Lung (tissue), 12 donors: Measurements from ENCODE around the gene TKTL1. TPM values are rescaled to one million over a fixed set of nuclear protein-coding genes. Genes with fewer than 3 reads are reported as not detected.

ENCODE experiments used
- ATAC-seq: fragments of 200-7000 bp; cut with Tn5 transposase; one replicate; pipeline ENCODE4 v1.9.1; 2020; ENCODE audit warnings: moderate number of reproducible peaks; ENCODE audit not compliant: insufficient read depth, low FRiP score
- DNase-seq, 3 donors: peaks; one replicate each; pipeline ENCODE4 v3.0.0-alpha.2; 2013 to 2017
- H3K27ac ChIP-seq, 2 donors: one replicate each; pipeline ENCODE4 v1.5.1; 2013; ENCODE audit warnings: mild to moderate bottlenecking in 2 of 2, moderate library complexity in 2 of 2, control low read depth in 1 of 2, inconsistent platforms in 1 of 2, low read depth in 1 of 2, low read length in 1 of 2
- H3K27me3 ChIP-seq, 3 donors: one replicate each; pipeline ENCODE4 v1.5.1; 2013; ENCODE audit warnings: low read length in 2 of 3; ENCODE audit not compliant: control insufficient read depth in 3 of 3, insufficient read depth in 3 of 3
- H3K36me3 ChIP-seq, 4 donors: one replicate each; pipeline ENCODE4 v1.5.1; 2013; ENCODE audit warnings: low read length in 4 of 4, mild to moderate bottlenecking in 1 of 4, moderate library complexity in 1 of 4; ENCODE audit not compliant: control insufficient read depth in 4 of 4, insufficient read depth in 4 of 4
- H3K4me1 ChIP-seq, 5 donors: one replicate each; pipeline ENCODE4 v1.5.1; 2013; ENCODE audit warnings: low read length in 5 of 5, mild to moderate bottlenecking in 2 of 5, moderate library complexity in 1 of 5; ENCODE audit not compliant: control insufficient read depth in 5 of 5, insufficient read depth in 5 of 5
- H3K4me3 ChIP-seq: one replicate; pipeline ENCODE4 v1.5.1; 2013; ENCODE audit warnings: mild to moderate bottlenecking, control low read depth, moderate library complexity
- H3K9ac ChIP-seq, 2 donors: one replicate each; pipeline ENCODE4 v1.5.1; 2013; ENCODE audit warnings: low read length in 2 of 2, control low read depth in 1 of 2; ENCODE audit not compliant: insufficient read depth in 1 of 2
- H3K9me3 ChIP-seq, 4 donors: one replicate each; pipeline ENCODE4 v1.5.1; 2013; ENCODE audit warnings: low read length in 3 of 4, mild to moderate bottlenecking in 1 of 4, moderate library complexity in 1 of 4; ENCODE audit not compliant: control insufficient read depth in 4 of 4, insufficient read depth in 3 of 4
- WGBS, 2 donors: extraction: QIAGEN DNeasy Blood & Tissue Kit; methylation state at CpG; one replicate each; pipeline ENCODE4 v1.1.7; 2013; 5-methylcytosine and 5-hydroxymethylcytosine counted together
- polyA plus RNA-seq, 2 donors: library from polyadenylated mRNA; stranded (reverse); fragments of 200-250 nt; gene quantifications; one replicate each; pipeline ENCODE4 v1.2.1, GENCODE V29; 2013
- total RNA-seq, 2 donors: library from RNA; depleted of rRNA in 1 of 2; stranded (reverse); fragments of >200 nt in 1 of 2; gene quantifications; one replicate each; pipeline ENCODE4 v1.2.1, GENCODE V29; 2014 to 2021
- TF ChIP-seq, protein P1 (sequence below): IDR thresholded peaks from 2 replicates; pipeline ENCODE4 v1.5.1; 2012; ENCODE audit warnings: mild to moderate bottlenecking; ENCODE audit errors: control extremely low read depth, extremely low read depth
- donor health status: control.
- donor health status: control.
- donor health status: Bipolar disorder and iron deficiency.
- donor health status: healthy.
- donor health status: DM: yes; HTN: yes; CAD: no.

TKTL1 gene
- total and polyA plus RNA-seq, 4 donors: 0.18 to 1.5 (median 0.54) TPM; not detected in 1

DNA sequence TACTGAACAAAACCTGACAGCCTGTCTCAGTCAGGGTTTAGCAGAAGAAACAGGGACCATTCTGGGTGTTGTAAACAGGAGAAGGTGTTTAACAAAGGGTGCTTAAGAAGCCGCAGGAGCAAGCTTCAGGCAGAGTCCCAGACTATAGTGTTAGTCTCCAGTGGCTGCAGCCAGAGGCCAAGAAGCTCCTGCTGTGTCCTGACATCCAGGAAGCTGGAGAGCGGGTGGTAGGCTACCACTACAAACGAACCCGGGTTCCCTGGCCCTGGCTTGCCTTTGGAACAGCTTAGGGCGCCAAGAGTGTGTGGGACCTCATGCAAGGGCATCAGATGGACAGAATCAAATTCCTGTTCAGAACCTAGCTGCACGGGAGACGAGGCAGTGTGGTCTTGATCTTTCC lies 27.9 kb downstream of the TKTL1 start:
- DNase-seq (no peak), ATAC-seq (no peak)
- Histone ChIP-seq H3K9me3 (no peaks in the 10 kb centered on the region), H3K9ac (no peak overlapping the region), H3K4me1 (peaks cover 0 to 24% (median 0%) of the 10 kb centered on the region in 5 donors), H3K27ac (no peak overlapping the region), H3K27me3 (no peaks in the 10 kb centered on the region), H3K4me3 (no peak overlapping the region), H3K36me3 (no peaks in the 10 kb centered on the region)
- TF ChIP-seq, protein P1, sequence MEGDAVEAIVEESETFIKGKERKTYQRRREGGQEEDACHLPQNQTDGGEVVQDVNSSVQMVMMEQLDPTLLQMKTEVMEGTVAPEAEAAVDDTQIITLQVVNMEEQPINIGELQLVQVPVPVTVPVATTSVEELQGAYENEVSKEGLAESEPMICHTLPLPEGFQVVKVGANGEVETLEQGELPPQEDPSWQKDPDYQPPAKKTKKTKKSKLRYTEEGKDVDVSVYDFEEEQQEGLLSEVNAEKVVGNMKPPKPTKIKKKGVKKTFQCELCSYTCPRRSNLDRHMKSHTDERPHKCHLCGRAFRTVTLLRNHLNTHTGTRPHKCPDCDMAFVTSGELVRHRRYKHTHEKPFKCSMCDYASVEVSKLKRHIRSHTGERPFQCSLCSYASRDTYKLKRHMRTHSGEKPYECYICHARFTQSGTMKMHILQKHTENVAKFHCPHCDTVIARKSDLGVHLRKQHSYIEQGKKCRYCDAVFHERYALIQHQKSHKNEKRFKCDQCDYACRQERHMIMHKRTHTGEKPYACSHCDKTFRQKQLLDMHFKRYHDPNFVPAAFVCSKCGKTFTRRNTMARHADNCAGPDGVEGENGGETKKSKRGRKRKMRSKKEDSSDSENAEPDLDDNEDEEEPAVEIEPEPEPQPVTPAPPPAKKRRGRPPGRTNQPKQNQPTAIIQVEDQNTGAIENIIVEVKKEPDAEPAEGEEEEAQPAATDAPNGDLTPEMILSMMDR: no peak
- whole genome bisulfite sequencing, 2 donors: 63 to 80% methylated on average over 7 of the region's 7 CpGs

DNA sequence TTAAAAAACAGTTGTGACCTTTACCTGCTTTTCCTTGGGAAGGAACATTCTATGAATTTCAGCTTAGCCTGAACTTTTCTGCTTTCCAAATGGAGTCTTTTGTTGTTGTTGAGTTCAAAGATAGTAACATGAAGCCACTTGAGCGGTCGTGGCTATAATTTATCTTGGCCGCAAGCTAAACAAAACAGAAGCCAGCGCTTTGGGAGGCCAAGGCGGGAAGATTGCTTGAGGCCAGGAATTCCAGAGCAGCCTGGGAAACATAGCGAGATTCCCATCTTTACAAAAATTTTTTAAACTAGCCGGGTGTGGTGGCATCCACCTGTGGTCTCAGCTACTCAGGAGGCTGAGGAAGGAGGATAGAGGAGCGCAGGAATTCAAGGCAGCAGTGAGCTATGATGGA lies 29.9 kb downstream of the TKTL1 start:
- TF ChIP-seq, protein P1: no peak
- DNase-seq (peak; percentile 37 to 60 (median 54)), ATAC-seq (no peak)
- peak overlapping the region in 1 of 2 donors; percentile 12 for H3K27ac ChIP-seq
- H3K36me3 ChIP-seq: no peaks in the 10 kb centered on the region
- no peaks in the 10 kb centered on the region for H3K9me3 ChIP-seq
- no peak overlapping the region for H3K9ac ChIP-seq
- H3K27me3 ChIP-seq: no peaks in the 10 kb centered on the region
- WGBS, 2 donors: 78 to 79% methylated on average over 8 of the region's 8 CpGs
- H3K4me1 ChIP-seq: peaks cover 0 to 24% (median 0%) of the 10 kb centered on the region in 5 donors
- no peak overlapping the region for H3K4me3 ChIP-seq

DNA sequence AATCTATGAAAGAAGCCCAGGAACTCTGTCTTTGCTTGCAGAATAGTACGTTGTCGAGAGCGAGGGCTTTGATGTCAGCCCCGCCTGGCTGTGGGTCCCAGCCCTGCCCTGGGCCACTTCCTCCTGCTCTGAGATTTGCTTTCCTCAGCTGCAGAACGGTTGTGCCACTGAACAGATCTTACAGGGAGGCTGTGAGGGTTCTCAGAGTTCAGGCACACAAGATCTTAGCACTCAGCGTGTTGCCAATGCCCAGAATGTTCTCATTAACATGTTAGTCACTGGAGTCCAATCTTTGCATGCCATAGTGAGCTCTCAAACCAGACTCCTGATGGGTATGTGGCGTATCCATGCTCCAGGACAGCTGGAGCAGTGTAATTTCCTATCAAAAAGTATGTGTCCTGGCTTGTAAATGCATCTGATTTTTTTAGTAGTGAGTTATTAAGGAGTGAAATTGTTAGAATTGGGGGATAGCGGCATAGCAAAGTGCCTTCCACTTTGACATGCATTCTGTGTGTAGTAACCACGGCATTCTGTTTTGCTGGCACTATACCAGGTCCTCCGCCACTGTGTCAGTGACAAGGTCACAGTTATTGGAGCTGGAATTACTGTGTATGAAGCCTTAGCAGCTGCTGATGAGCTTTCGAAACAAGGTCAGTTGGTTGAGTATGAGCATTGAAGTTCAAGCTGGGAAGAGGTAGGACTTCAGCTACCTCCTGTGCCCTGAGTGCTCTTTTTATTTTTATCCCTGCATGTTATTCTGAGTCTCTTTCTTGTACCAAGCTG lies 31.6 kb downstream of the TKTL1 start:
- Histone ChIP-seq H3K9ac (peak overlapping the region in 1 of 2 donors; percentile 34), H3K4me3 (no peak overlapping the region), H3K36me3 (no peaks in the 10 kb centered on the region), H3K27ac (peak overlapping the region in 1 of 2 donors; percentile 66), H3K9me3 (no peaks in the 10 kb centered on the region), H3K4me1 (peaks cover 0 to 24% (median 0%) of the 10 kb centered on the region in 5 donors), H3K27me3 (no peaks in the 10 kb centered on the region)
- 41 to 42% methylated on average over 11 of the region's 11 CpGs for WGBS, 2 donors
- TF ChIP-seq, protein P1: no peak
- peak; percentile 60 to 64 (median 62) for DNase-seq
- ATAC-seq: no peak
